ENCODE measurements around the gene COPE.

The COPE gene

GRCh38 chr19:18951721-18952281 lies 32.6 kb upstream of the COPE start:
- no peaks in the 10 kb centered on the region for H3K79me2 ChIP-seq
- H3K36me3 ChIP-seq (ENCODE audit: control insufficient read depth, insufficient read depth, low read length) = no peaks in the 10 kb centered on the region
- TF ChIP-seq, protein P1, sequence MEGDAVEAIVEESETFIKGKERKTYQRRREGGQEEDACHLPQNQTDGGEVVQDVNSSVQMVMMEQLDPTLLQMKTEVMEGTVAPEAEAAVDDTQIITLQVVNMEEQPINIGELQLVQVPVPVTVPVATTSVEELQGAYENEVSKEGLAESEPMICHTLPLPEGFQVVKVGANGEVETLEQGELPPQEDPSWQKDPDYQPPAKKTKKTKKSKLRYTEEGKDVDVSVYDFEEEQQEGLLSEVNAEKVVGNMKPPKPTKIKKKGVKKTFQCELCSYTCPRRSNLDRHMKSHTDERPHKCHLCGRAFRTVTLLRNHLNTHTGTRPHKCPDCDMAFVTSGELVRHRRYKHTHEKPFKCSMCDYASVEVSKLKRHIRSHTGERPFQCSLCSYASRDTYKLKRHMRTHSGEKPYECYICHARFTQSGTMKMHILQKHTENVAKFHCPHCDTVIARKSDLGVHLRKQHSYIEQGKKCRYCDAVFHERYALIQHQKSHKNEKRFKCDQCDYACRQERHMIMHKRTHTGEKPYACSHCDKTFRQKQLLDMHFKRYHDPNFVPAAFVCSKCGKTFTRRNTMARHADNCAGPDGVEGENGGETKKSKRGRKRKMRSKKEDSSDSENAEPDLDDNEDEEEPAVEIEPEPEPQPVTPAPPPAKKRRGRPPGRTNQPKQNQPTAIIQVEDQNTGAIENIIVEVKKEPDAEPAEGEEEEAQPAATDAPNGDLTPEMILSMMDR (IDR thresholded peaks at IDR 0.05) = no peak
- H3K27ac ChIP-seq = peak overlapping the region; percentile 68
- H3K4me1 ChIP-seq = peaks cover 5% of the 10 kb centered on the region
- H3K9ac ChIP-seq = no peak overlapping the region
- no peaks in the 10 kb centered on the region for H3K27me3 ChIP-seq (ENCODE audit: control insufficient read depth, insufficient read depth, low read length)
- H3K4me3 ChIP-seq (ENCODE audit: low read depth, low read length) = no peak overlapping the region
- H3K9me3 ChIP-seq (ENCODE audit: control insufficient read depth, low read length) = no peaks in the 10 kb centered on the region
- no peak overlapping the region for H3K4me2 ChIP-seq (ENCODE audit: low read length)
- H2AFZ ChIP-seq = no peak overlapping the region

- Histone ChIP-seq H3K79me2 (no peaks in the 10 kb centered on the region), H3K9ac (no peak overlapping the region), H3K4me3 (ENCODE audit: low read depth, low read length) (no peak overlapping the region), H3K27ac (no peak overlapping the region), H2AFZ (no peak overlapping the region), H3K4me2 (ENCODE audit: low read length) (no peak overlapping the region), H3K9me3 (ENCODE audit: control insufficient read depth, low read length) (no peaks in the 10 kb centered on the region), H3K4me1 (peaks cover 5% of the 10 kb centered on the region), H3K36me3 (ENCODE audit: control insufficient read depth, insufficient read depth, low read length) (no peaks in the 10 kb centered on the region), H3K27me3 (ENCODE audit: control insufficient read depth, insufficient read depth, low read length) (no peaks in the 10 kb centered on the region)
- TF ChIP-seq, protein P1 (IDR thresholded peaks at IDR 0.05) = no peak
These were observed 30.7 kb upstream of the COPE start for GRCh38 chr19:18949858-18950257.

DNA sequence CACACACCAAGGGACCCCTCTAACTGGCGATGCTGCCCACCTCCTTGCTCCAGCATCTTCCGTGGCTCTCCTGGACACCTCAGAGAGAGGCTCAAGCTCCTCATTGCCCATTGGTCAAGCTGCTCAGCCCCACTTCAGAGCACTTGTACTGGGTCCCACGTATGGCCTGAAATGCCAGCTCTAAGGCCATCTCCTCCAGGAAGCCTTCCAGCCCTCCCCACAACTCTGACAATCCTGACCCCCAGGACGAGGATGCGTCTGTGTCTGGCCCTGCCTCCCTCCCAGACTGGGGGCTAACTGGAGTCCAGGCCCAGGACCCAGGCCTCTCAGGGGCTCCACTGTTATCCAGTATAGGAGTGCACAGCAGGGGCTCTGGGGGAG lies 29.8 kb upstream of the COPE start:
- H3K36me3 ChIP-seq (ENCODE audit: control insufficient read depth, insufficient read depth, low read length) = no peaks in the 10 kb centered on the region
- no peaks in the 10 kb centered on the region for H3K27me3 ChIP-seq (ENCODE audit: control insufficient read depth, insufficient read depth, low read length)
- no peaks in the 10 kb centered on the region for H3K79me2 ChIP-seq
- no peak overlapping the region for H3K4me3 ChIP-seq (ENCODE audit: low read depth, low read length)
- H3K9ac ChIP-seq = no peak overlapping the region
- no peak overlapping the region for H3K4me2 ChIP-seq (ENCODE audit: low read length)
- no peak overlapping the region for H2AFZ ChIP-seq
- peaks cover 5% of the 10 kb centered on the region for H3K4me1 ChIP-seq
- TF ChIP-seq, protein P1 (IDR thresholded peaks at IDR 0.05) = no peak
- no peaks in the 10 kb centered on the region for H3K9me3 ChIP-seq (ENCODE audit: control insufficient read depth, low read length)
- H3K27ac ChIP-seq = no peak overlapping the region

GRCh38 chr19:18948075-18948975 lies 29.1 kb upstream of the COPE start:
- Histone ChIP-seq H3K27ac (no peak overlapping the region), H3K9ac (no peak overlapping the region)

More at GRCh38 chr19:18948075-18948975, 29.1 kb upstream of the COPE start:
- TF ChIP-seq, protein P1 (IDR thresholded peaks at IDR 0.05) = no peak
- H3K4me1 ChIP-seq = peaks cover 3% of the 10 kb centered on the region
- no peaks in the 10 kb centered on the region for H3K79me2 ChIP-seq
- no peaks in the 10 kb centered on the region for H3K9me3 ChIP-seq (ENCODE audit: control insufficient read depth, low read length)
- no peak overlapping the region for H2AFZ ChIP-seq
- H3K4me3 ChIP-seq (ENCODE audit: low read depth, low read length) = no peak overlapping the region
- H3K36me3 ChIP-seq (ENCODE audit: control insufficient read depth, insufficient read depth, low read length) = no peaks in the 10 kb centered on the region
- H3K27me3 ChIP-seq (ENCODE audit: control insufficient read depth, insufficient read depth, low read length) = no peaks in the 10 kb centered on the region
- H3K4me2 ChIP-seq (ENCODE audit: low read length) = no peak overlapping the region
